ENCODE measurements around the gene PPT2. TPM values are rescaled to one million over a fixed set of nuclear protein-coding genes. Genes with fewer than 3 reads are reported as not detected.

Gene PPT2
- total and polyA plus RNA-seq, 2 donors (not counting 3 experiments of a cell fraction or from before 2014, with no cell fraction given): 27.2 to 47.3 TPM

- Histone ChIP-seq H3K4me2 (ENCODE audit: insufficient read depth, low read length) (peak overlapping the region; percentile 59), H3K27me3 (ENCODE audit: control insufficient read depth in 2 of 2, insufficient read depth in 2 of 2, low read length in 2 of 2) (peaks cover 24 to 27% of the 10 kb centered on the region in 2 experiments), H3K9ac (replicated peaks; ENCODE audit: extremely low read depth, insufficient read depth, low read length) (no peak overlapping the region), H3K4me1 (ENCODE audit: control insufficient read depth, extremely low read depth, insufficient read depth, low read length) (peaks cover 16% of the 10 kb centered on the region), H3K36me3 (ENCODE audit: control insufficient read depth in 2 of 2, extremely low read depth in 1 of 2, insufficient read depth in 2 of 2, low read length in 2 of 2) (no peaks in the 10 kb centered on the region), H3K9me3 (replicated peaks; ENCODE audit: control insufficient read depth, insufficient read depth, low read length) (no peaks in the 10 kb centered on the region), H3K9me1 (replicated peaks; ENCODE audit: control insufficient read depth, extremely low read depth, insufficient read depth, low read length) (no peaks in the 10 kb centered on the region), H4K20me1 (replicated peaks; ENCODE audit: control insufficient read depth, extremely low read depth, insufficient read depth, low read length) (no peaks in the 10 kb centered on the region), H2AFZ (ENCODE audit: low read depth, low read length) (peak overlapping the region; percentile 92), H3K79me2 (ENCODE audit: control insufficient read depth, insufficient read depth, low read length) (no peaks in the 10 kb centered on the region), H3K4me3 (replicated peaks in 1 of 3; ENCODE audit: insufficient read depth in 1 of 3, low read depth in 1 of 3, low read length in 3 of 3) (peak overlapping the region; percentile 11 to 53 (median 30)), H3K27ac (ENCODE audit: insufficient read depth, low read depth, low read length) (no peak overlapping the region)
- DNase-seq (ENCODE audit: low read depth, low spot score): peak; percentile 66
- ChIA-PET POLR2A (interaction anchor here (0.5 to 0.8 kb wide), 2 partner anchors 18 to 48 kb away, joined by 4 to 5 read pairs; no protein-coding TSS in a partner anchor), CTCF (interaction anchor here (0.7 to 2.8 kb wide), 11 partner anchors 8 to 637 kb away, joined by 3 to 12 read pairs (median 4); partner anchors contain the start of genes AGPAT1, ATF6B and FKBPL)
- BruUV-seq (replicated peaks): no TSS peak
- no peak for TF ChIP-seq JUN (IDR thresholded peaks at IDR 0.05; ENCODE audit: borderline replicate concordance, insufficient read depth, insufficient read length, low read depth)
- TF ChIP-seq POLR2A (IDR thresholded peaks at IDR 0.05; ENCODE audit: low read depth, low read length): no peak
- TF ChIP-seq EZH2 (IDR thresholded peaks at IDR 0.05; ENCODE audit: borderline replicate concordance, low read depth, low read length, severe bottlenecking): peak; percentile 40
- peak; percentile 37 to 40 for TF ChIP-seq CTCF (IDR thresholded peaks at IDR 0.05; ENCODE audit: extremely low read depth in 1 of 2, insufficient read depth in 1 of 2, low read depth in 1 of 2, low read length in 2 of 2)
- intact Hi-C loops (cut with micrococcal nuclease) (loop anchor here (1.0 kb wide), 1 partner anchor 47 kb away; no protein-coding TSS in a partner anchor), dilution Hi-C loops (cut with MboI; ENCODE audit: extremely low pct_ligation_motif_present, low sequenced_read_pairs) (no loop called here)
- FAIRE-seq: peak; percentile 84
Observed at GRCh38 chr6:32148289-32149091, 5.5 kb upstream of the PPT2 start.

Data from endothelial cell of umbilical vein (primary cell).